B cell (primary cell): ENCODE measurements around the gene NT5M. TPM values are rescaled to one million over a fixed set of nuclear protein-coding genes. Genes with fewer than 3 reads are reported as not detected.
A peak's percentile ranks its signal among the peaks of the same experiment; 100 is the strongest.

Experiments
- ATAC-seq: fragments of 200-7000 bp; cut with Tn5 transposase; one replicate; pipeline ENCODE4 v1.10.0; 2021; ENCODE audit warnings: low read depth, mild to moderate bottlenecking, moderate number of reproducible peaks, moderate library complexity
- CTCF ChIA-PET: fragments of 350-600 bp; sonication (Branson Sonifier 250); formaldehyde crosslinking; loops from one replicate; lab custom pipeline; 2021; ENCODE audit warnings: antibody characterized with exemption, inconsistent platforms; lab: Charles Lee
- POLR2A ChIA-PET: fragments of 350-600 bp; sonication (Branson Sonifier 250); formaldehyde crosslinking; loops from one replicate; lab custom pipeline; 2021; ENCODE audit warnings: antibody characterized with exemption; lab: Charles Lee
- DNase-seq: peaks from one replicate; pipeline ENCODE4 v3.0.0; 2013
- H2AFZ ChIP-seq: 2 replicates; pipeline ENCODE4 v1.6.1; 2012; ENCODE audit warnings: mild to moderate bottlenecking, low read depth, low read length; ENCODE audit not compliant: insufficient read depth, poor library complexity, severe bottlenecking
- H3K27ac ChIP-seq, 2 donors: 1 replicate in 1 of 2; 2 replicates in 1 of 2; pipeline ENCODE4 v1.5.1; 2012 to 2013; ENCODE audit warnings: low read length in 2 of 2, mild to moderate bottlenecking in 2 of 2, moderate library complexity in 1 of 2
- H3K27me3 ChIP-seq, 4 experiments: fragments of 200-600 bp in 1 of 4; sonication (generic) in 1 of 4; replicated peaks in 1 of 4; 1 replicate in 2 of 4; 2 replicates in 2 of 4; pipeline versions ENCODE4 v1.6.1 to v1.7.0; 2013 to 2016; ENCODE audit warnings: low read length in 3 of 4, mild to moderate bottlenecking in 2 of 4, mixed read lengths in 1 of 4, moderate library complexity in 1 of 4; ENCODE audit not compliant: insufficient read depth in 4 of 4, control insufficient read depth in 3 of 4; ENCODE audit errors: control extremely low read depth in 1 of 4
- H3K36me3 ChIP-seq, 2 experiments: replicated peaks in 1 of 2; 1 replicate in 1 of 2; 2 replicates in 1 of 2; pipeline versions ENCODE4 v1.6.1 to v1.7.1; 2013; ENCODE audit warnings: low read length in 1 of 2; ENCODE audit not compliant: insufficient read depth in 2 of 2, control insufficient read depth in 1 of 2; ENCODE audit errors: control extremely low read depth in 1 of 2, extremely low read depth in 1 of 2
- H3K4me1 ChIP-seq, 2 donors: fragments of 200-600 bp in 1 of 2; sonication (generic) in 1 of 2; 1 replicate in 1 of 2; 2 replicates in 1 of 2; pipeline versions ENCODE4 v1.5.1 to v1.6.1; 2013 to 2017; ENCODE audit warnings: low read length in 2 of 2; ENCODE audit not compliant: control insufficient read depth in 2 of 2, insufficient read depth in 2 of 2
- H3K4me2 ChIP-seq: replicated peaks from 2 replicates; pipeline ENCODE3; 2012; ENCODE audit warnings: mild to moderate bottlenecking, low read depth, low read length; ENCODE audit not compliant: poor library complexity, severe bottlenecking
- H3K4me3 ChIP-seq, 5 experiments: fragments of 200-600 bp in 1 of 5; sonication (generic) in 1 of 5; 1 replicate in 3 of 5; 2 replicates in 2 of 5; pipeline versions ENCODE4 v1.5.1 to v1.7.0; 2011 to 2016; ENCODE audit warnings: low read length in 4 of 5, mild to moderate bottlenecking in 4 of 5, low read depth in 2 of 5, control low read depth in 1 of 5, moderate library complexity in 1 of 5; ENCODE audit not compliant: insufficient read depth in 1 of 5; ENCODE audit errors: control extremely low read depth in 1 of 5, extremely low read depth in 1 of 5
- H3K79me2 ChIP-seq: fragments of 200-600 bp; sonication (generic); one replicate; pipeline ENCODE4 v1.6.0; 2016; ENCODE audit warnings: low read length; ENCODE audit not compliant: control insufficient read depth, insufficient read depth
- H3K9ac ChIP-seq: fragments of 200-600 bp; sonication (generic); 2 replicates; pipeline ENCODE4 v1.6.1; 2017; ENCODE audit warnings: mild to moderate bottlenecking, low read length, moderate library complexity
- H3K9me3 ChIP-seq, 3 donors: one replicate each; pipeline versions ENCODE4 v1.6.1 to v1.7.1; 2013; ENCODE audit warnings: low read length in 2 of 3; ENCODE audit not compliant: control insufficient read depth in 2 of 3, insufficient read depth in 1 of 3; ENCODE audit errors: control extremely low read depth in 1 of 3
- H4K20me1 ChIP-seq: 2 replicates; pipeline ENCODE4 v1.6.0; 2012; ENCODE audit warnings: mild to moderate bottlenecking, low read length; ENCODE audit not compliant: insufficient read depth, control insufficient read depth, poor library complexity, severe bottlenecking
- H3K27ac Mint-ChIP-seq: one replicate; pipeline ENCODE4 v1.8.0; 2021; ENCODE audit warnings: mixed read lengths
- H3K27me3 Mint-ChIP-seq: one replicate; pipeline ENCODE4 v1.8.0; 2021; ENCODE audit warnings: mixed read lengths
- H3K4me1 Mint-ChIP-seq: one replicate; pipeline ENCODE4 v1.8.0; 2021; ENCODE audit warnings: mixed read lengths
- H3K4me3 Mint-ChIP-seq: one replicate; pipeline ENCODE4 v1.8.0; 2021; ENCODE audit warnings: mixed read lengths
- H3K9me3 Mint-ChIP-seq: one replicate; pipeline ENCODE4 v1.8.0; 2022; ENCODE audit warnings: mixed read lengths; ENCODE audit not compliant: insufficient read depth
- EZH2 ChIP-seq: IDR thresholded peaks from 2 replicates; pipeline ENCODE4 v1.6.1; 2012; ENCODE audit warnings: borderline replicate concordance, low read depth, mild to moderate bottlenecking, moderate library complexity, low read length; ENCODE audit not compliant: insufficient read depth, poor library complexity, severe bottlenecking
- WGBS: methylation state at CpG from one replicate; pipeline ENCODE4 v1.1.5; 2013; ENCODE audit warnings: missing lambda C conversion rate; ENCODE audit not compliant: insufficient coverage; 5-methylcytosine and 5-hydroxymethylcytosine counted together
- intact Hi-C: fragments of 100-400 bp; cut with micrococcal nuclease; formaldehyde crosslinking; loops from one replicate; pipeline ENCODE4 v1.10.0; 2022
- polyA plus RNA-seq: library from polyadenylated mRNA; depleted of rRNA; stranded (reverse); fragments of >200 nt; gene quantifications from 2 replicates; pipeline ENCODE4 v1.2.3, GENCODE V29; 2012
- total RNA-seq, 2 donors: library from RNA; stranded (reverse); fragments of 120-200 nt in 1 of 2; gene quantifications; 1 replicate in 1 of 2; 2 replicates in 1 of 2; pipeline versions ENCODE4 v1.2.3 to v1.2.4, GENCODE V29; 2013 to 2022
- TF ChIP-seq, protein P1 (sequence below): fragments of 200-600 bp; IDR thresholded peaks from one replicate; pipeline ENCODE4 v1.8.0; 2022; ENCODE audit warnings: antibody characterized with exemption, mild to moderate bottlenecking

The NT5M gene
- total and polyA plus RNA-seq, 2 donors (not counting 1 experiment from before 2014, with no cell fraction given) = 0.40 to 0.47 TPM

DNA sequence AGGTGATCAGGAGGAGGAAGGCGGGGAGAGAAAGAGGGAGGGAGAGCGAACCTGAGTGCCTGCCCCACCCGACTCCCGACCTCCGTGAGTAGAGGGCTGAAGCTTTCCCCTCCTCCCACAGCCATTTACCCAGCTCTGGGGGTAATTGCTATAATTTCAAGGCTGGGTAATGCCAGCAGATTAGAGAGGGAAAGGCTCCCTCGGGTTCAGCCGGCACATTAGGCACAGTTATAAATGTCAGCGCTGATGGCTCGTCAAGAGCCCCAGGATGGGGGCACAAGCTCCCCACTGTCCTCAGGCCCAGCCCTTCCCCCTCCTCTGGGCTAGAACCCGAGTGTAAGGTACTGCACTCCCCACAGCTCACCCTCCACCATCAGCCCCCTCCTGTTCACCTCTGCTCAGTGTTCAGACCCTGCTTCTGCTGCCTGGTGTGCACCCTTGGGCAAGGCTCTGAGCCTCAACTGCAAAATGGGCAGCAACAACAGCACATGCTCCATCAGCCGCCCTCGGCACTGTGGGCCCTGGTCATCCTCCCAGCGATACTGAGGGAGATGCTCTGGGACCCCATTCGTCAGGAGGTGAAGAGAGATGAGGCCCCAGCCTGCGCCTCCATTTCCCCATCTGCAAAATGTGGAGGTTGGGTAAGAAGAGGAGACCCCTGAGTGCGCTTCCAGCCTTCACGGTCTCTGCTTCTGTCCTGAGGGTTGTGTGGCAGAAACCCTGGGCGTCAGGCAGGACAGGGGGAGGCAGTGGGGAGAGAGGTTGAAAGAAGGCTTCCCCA, 77.2 kb downstream of the NT5M start:
- no peak overlapping the region for H3K4me3 Mint-ChIP-seq
- intact Hi-C loops = no loop called here
- Histone ChIP-seq H3K4me1 (no peaks in the 10 kb centered on the region), H3K79me2 (no peaks in the 10 kb centered on the region), H3K9me3 (no peaks in the 10 kb centered on the region), H3K27ac (no peak overlapping the region), H3K4me3 (no peak overlapping the region), H3K36me3 (no peaks in the 10 kb centered on the region), H2AFZ (no peak overlapping the region), H3K27me3 (no peaks in the 10 kb centered on the region), H4K20me1 (no peaks in the 10 kb centered on the region), H3K4me2 (no peak overlapping the region), H3K9ac (no peak overlapping the region)
- POLR2A ChIA-PET = no interaction called here
- TF ChIP-seq, protein P1, sequence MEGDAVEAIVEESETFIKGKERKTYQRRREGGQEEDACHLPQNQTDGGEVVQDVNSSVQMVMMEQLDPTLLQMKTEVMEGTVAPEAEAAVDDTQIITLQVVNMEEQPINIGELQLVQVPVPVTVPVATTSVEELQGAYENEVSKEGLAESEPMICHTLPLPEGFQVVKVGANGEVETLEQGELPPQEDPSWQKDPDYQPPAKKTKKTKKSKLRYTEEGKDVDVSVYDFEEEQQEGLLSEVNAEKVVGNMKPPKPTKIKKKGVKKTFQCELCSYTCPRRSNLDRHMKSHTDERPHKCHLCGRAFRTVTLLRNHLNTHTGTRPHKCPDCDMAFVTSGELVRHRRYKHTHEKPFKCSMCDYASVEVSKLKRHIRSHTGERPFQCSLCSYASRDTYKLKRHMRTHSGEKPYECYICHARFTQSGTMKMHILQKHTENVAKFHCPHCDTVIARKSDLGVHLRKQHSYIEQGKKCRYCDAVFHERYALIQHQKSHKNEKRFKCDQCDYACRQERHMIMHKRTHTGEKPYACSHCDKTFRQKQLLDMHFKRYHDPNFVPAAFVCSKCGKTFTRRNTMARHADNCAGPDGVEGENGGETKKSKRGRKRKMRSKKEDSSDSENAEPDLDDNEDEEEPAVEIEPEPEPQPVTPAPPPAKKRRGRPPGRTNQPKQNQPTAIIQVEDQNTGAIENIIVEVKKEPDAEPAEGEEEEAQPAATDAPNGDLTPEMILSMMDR = no peak
- no peak for TF ChIP-seq EZH2
- DNase-seq (no peak), ATAC-seq (no peak)
- 90% methylated on average over 12 of the region's 18 CpGs for WGBS
- H3K4me1 Mint-ChIP-seq = no peaks in the 10 kb centered on the region
- H3K27ac Mint-ChIP-seq = peak overlapping the region; percentile 37
- no peaks in the 10 kb centered on the region for H3K9me3 Mint-ChIP-seq
- peaks cover 6% of the 10 kb centered on the region for H3K27me3 Mint-ChIP-seq
- CTCF ChIA-PET = no interaction called here

GRCh38 chr17:17381446-17382064, 78.4 kb downstream of the NT5M start:
- H3K36me3 ChIP-seq = no peaks in the 10 kb centered on the region
- no peaks in the 10 kb centered on the region for H3K27me3 ChIP-seq
- no peak overlapping the region for H3K9ac ChIP-seq
- WGBS = 84% methylated on average over 3 of the region's 6 CpGs
- POLR2A ChIA-PET = no interaction called here
- CTCF ChIA-PET = no interaction called here
- H2AFZ ChIP-seq = no peak overlapping the region
- H3K27ac Mint-ChIP-seq = no peak overlapping the region
- ATAC-seq = no peak
- H3K9me3 ChIP-seq = no peaks in the 10 kb centered on the region
- no peaks in the 10 kb centered on the region for H4K20me1 ChIP-seq
- no peaks in the 10 kb centered on the region for H3K4me1 ChIP-seq
- TF ChIP-seq EZH2 = no peak
- TF ChIP-seq, protein P1 = no peak
- intact Hi-C loops = no loop called here
- H3K27me3 Mint-ChIP-seq = peaks cover 6% of the 10 kb centered on the region
- DNase-seq = no peak
- H3K4me1 Mint-ChIP-seq = no peaks in the 10 kb centered on the region
- no peak overlapping the region for H3K4me3 ChIP-seq
- H3K79me2 ChIP-seq = no peaks in the 10 kb centered on the region
- H3K4me3 Mint-ChIP-seq = no peak overlapping the region
- no peaks in the 10 kb centered on the region for H3K9me3 Mint-ChIP-seq
- no peak overlapping the region for H3K4me2 ChIP-seq
- H3K27ac ChIP-seq = no peak overlapping the region
